AG08395 (cell line): ENCODE results near the gene IGFBP3.

Experiments
- DNase-seq: peaks from one replicate; pipeline ENCODE4 v3.0.0; 2012; ENCODE audit warnings: mixed read lengths, low spot score

Gene IGFBP3

GRCh38 chr7:45872116-45873034, 48.7 kb downstream of the IGFBP3 start:
- no peak for DNase-seq

GRCh38 chr7:45869426-45869825, 51.6 kb downstream of the IGFBP3 start:
- no peak for DNase-seq

- DNase-seq, result no peak
Measured at GRCh38 chr7:45867471-45867870, 53.6 kb downstream of the IGFBP3 start.

- no peak for DNase-seq
Measured at GRCh38 chr7:45865594-45866410, 55.3 kb downstream of the IGFBP3 start.

GRCh38 chr7:45863715-45864114, 57.4 kb downstream of the IGFBP3 start:
- DNase-seq, result no peak
